ENCODE measurements around the gene SLC26A1.

GRCh38 chr4:957581-958313 lies 35.5 kb downstream of the SLC26A1 start:
- TF ChIP-seq POLR2A (IDR thresholded peaks at IDR 0.05), result no peak
- TF ChIP-seq, protein P1, sequence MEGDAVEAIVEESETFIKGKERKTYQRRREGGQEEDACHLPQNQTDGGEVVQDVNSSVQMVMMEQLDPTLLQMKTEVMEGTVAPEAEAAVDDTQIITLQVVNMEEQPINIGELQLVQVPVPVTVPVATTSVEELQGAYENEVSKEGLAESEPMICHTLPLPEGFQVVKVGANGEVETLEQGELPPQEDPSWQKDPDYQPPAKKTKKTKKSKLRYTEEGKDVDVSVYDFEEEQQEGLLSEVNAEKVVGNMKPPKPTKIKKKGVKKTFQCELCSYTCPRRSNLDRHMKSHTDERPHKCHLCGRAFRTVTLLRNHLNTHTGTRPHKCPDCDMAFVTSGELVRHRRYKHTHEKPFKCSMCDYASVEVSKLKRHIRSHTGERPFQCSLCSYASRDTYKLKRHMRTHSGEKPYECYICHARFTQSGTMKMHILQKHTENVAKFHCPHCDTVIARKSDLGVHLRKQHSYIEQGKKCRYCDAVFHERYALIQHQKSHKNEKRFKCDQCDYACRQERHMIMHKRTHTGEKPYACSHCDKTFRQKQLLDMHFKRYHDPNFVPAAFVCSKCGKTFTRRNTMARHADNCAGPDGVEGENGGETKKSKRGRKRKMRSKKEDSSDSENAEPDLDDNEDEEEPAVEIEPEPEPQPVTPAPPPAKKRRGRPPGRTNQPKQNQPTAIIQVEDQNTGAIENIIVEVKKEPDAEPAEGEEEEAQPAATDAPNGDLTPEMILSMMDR (IDR thresholded peaks at IDR 0.05), result no peak
- TF ChIP-seq EP300 (IDR thresholded peaks at IDR 0.05), result no peak
- TF ChIP-seq POLR2AphosphoS5 (IDR thresholded peaks at IDR 0.05), result no peak
